Liver (tissue), 3 donors: ENCODE data around the gene TJP1.

Experiments used
- FOXA1 ChIP-seq: IDR thresholded peaks from 2 replicates; pipeline ENCODE4 v1.6.1; 2016; ENCODE audit warnings: antibody characterized with exemption
- GABPA ChIP-seq, 2 donors: IDR thresholded peaks in 1 of 2; conservative IDR thresholded peaks in 1 of 2; 2 replicates each; pipeline ENCODE4 v1.6.1; 2016; ENCODE audit warnings: antibody characterized with exemption in 2 of 2, mild to moderate bottlenecking in 1 of 2, moderate library complexity in 1 of 2
- JUND ChIP-seq, 2 donors: IDR thresholded peaks; 2 replicates each; pipeline ENCODE4 v1.6.1; 2016; ENCODE audit warnings: antibody characterized with exemption in 2 of 2
- RAD21 ChIP-seq, 2 donors: IDR thresholded peaks; 2 replicates each; pipeline ENCODE4 v1.6.1; 2016; ENCODE audit warnings: antibody characterized with exemption in 2 of 2, mild to moderate bottlenecking in 2 of 2
- SP1 ChIP-seq: IDR thresholded peaks from 2 replicates; pipeline ENCODE4 v1.6.1; 2018; ENCODE audit warnings: antibody characterized with exemption, mild to moderate bottlenecking
- TAF1 ChIP-seq: conservative IDR thresholded peaks from 2 replicates; pipeline ENCODE4 v1.6.1; 2016; ENCODE audit warnings: antibody characterized with exemption, mild to moderate bottlenecking
- YY1 ChIP-seq: IDR thresholded peaks from 2 replicates; pipeline ENCODE4 v1.6.1; 2016; ENCODE audit warnings: antibody characterized with exemption, mild to moderate bottlenecking
- TF ChIP-seq, protein P1 (sequence below): fragments of 150-350 bp; IDR thresholded peaks from 2 replicates; pipeline ENCODE4 v1.5.1; 2017; ENCODE audit warnings: improper control_type of control experiment, low read depth, low read length; ENCODE audit not compliant: missing input control
- TF ChIP-seq, protein P2 (sequence below): IDR thresholded peaks from 2 replicates; pipeline ENCODE4 v1.6.1; 2016; ENCODE audit warnings: antibody characterized with exemption
- TF ChIP-seq, protein P3 (sequence below): IDR thresholded peaks from 2 replicates; pipeline ENCODE4 v1.6.1; 2016; ENCODE audit warnings: antibody characterized with exemption
- donor health status: healthy.
- donor health status: healthy.

DNA sequence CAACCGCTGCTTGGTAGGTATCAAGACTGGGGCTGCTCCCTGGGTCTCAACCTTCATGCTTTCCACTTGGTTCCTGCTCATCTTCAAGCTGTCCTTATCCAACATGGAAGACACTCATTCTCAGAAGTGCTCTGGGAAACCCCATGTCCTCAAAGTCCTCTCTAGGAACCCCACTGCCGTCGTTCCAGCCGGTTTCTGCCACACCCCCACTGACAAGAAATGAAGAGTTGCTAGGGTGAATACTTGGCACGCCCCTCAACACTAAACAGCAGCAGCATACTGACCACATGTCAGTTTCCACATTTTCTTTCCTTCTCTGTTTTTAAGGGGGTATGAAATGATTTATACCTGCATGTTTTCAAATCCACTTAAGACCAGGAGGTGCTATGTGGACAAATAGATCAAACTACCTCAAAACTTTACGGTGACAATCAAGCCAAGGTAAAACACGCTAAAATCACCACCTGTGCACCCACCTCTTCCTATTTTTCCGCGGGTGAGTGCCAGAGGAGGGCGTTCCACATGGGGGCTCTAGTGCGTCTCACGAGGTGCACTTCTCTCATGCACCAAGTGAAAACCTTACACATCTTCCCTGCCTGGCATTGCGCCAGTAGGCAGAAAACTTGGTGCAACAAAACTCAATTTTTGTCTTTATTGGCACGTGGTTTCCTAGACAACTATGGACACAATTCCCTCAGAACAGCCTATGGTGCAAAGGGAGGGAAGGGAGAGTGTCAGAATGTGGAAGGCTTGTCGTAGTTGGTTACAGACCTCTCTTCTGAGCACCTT is 125.1 kb downstream of the TJP1 start:
- TF ChIP-seq, protein P1, sequence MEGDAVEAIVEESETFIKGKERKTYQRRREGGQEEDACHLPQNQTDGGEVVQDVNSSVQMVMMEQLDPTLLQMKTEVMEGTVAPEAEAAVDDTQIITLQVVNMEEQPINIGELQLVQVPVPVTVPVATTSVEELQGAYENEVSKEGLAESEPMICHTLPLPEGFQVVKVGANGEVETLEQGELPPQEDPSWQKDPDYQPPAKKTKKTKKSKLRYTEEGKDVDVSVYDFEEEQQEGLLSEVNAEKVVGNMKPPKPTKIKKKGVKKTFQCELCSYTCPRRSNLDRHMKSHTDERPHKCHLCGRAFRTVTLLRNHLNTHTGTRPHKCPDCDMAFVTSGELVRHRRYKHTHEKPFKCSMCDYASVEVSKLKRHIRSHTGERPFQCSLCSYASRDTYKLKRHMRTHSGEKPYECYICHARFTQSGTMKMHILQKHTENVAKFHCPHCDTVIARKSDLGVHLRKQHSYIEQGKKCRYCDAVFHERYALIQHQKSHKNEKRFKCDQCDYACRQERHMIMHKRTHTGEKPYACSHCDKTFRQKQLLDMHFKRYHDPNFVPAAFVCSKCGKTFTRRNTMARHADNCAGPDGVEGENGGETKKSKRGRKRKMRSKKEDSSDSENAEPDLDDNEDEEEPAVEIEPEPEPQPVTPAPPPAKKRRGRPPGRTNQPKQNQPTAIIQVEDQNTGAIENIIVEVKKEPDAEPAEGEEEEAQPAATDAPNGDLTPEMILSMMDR = no peak
- TF ChIP-seq, protein P2, sequence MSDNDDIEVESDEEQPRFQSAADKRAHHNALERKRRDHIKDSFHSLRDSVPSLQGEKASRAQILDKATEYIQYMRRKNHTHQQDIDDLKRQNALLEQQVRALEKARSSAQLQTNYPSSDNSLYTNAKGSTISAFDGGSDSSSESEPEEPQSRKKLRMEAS = no peak
- TF ChIP-seq TAF1 = no peak
- TF ChIP-seq SP1 = no peak
- TF ChIP-seq, protein P3, sequence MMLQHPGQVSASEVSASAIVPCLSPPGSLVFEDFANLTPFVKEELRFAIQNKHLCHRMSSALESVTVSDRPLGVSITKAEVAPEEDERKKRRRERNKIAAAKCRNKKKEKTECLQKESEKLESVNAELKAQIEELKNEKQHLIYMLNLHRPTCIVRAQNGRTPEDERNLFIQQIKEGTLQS = no peak
- TF ChIP-seq JUND (IDR thresholded peaks at IDR 0.05) = no peak
- no peak for TF ChIP-seq RAD21 (IDR thresholded peaks at IDR 0.05)
- no peak for TF ChIP-seq YY1
- TF ChIP-seq GABPA (IDR thresholded peaks at IDR 0.05 in 1 of 2, conservative IDR thresholded peaks at IDR 0.05 in 1 of 2) = no peak
- no peak for TF ChIP-seq FOXA1
